HG03565 (cell line): ENCODE data around the gene PVALEF.

Experiments used
- ATAC-seq: cut with Tn5 transposase; IDR thresholded peaks from one replicate; pipeline ENCODE4 v1.9.1; 2021; ENCODE audit warnings: mild to moderate bottlenecking, moderate library complexity; ENCODE audit not compliant: unreplicated experiment

PVALEF gene

GRCh38 chr17:81194941-81195901 lies 29.9 kb downstream of the PVALEF start:
- no peak for ATAC-seq

GRCh38 chr17:81195941-81196495 lies 30.7 kb downstream of the PVALEF start:
- ATAC-seq = no peak

DNA sequence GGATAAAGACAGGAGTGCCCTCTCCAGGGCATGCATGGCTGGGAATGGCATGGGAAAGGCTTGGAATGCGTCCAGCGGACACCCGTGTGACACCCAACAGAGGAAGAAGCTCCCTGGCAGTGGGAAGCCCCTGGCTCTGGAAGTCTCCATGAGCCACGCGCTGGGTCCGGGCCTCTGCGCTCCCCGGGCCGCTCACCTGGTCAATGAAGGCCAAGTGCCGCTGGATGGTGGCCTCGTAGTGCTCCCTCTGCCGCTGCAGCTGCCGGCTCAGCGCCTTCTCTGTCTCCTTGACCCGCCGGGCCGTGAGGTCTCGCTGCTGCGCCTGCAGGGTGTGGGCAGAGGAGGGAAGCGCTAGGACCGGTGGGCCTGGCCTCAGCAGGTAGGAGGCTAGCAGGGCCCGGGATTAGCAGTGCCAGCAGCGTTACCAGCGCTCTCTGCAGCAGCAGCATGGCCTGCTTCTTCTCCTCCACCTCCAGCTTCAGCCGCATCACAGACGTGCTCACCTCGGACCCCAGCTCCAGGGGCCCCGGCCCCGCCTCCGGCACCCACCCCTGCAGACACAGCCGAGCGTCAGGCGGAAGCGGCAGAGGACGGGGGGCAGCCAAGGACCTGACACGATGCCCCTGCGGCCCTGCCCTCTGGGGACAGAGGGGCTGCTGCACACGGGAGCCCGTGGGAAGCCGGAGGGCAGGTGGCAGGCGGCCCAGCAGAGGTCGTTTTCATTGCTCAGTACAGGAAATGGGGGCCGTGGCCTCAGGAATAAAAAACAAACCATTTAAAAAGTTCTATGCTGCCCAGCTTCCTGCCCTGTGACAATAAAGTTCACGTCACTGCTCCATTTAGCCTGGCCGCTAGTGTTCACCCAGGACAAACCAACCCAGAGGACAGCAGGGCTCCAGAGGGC lies 31.4 kb downstream of the PVALEF start:
- ATAC-seq = no peak

DNA sequence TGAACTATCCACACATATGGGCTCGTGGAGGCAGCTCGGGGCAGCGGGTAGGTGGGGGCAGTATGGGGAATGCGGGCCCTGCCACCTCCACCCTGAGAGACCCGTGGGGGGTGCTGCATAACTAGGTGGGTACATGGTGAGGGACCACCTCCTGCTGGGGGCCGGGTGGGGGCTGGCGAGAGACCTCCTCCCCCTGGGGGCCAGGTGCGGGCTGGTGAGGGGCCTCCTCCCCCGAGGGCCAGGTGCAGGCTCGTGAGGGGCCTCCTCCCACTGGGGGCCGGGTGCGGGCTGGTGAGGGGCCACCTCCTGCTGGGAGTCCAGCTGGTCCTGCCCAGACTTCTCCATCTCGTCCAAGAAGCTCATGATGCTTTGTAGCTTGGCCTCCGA lies 32.1 kb downstream of the PVALEF start:
- ATAC-seq = no peak

DNA sequence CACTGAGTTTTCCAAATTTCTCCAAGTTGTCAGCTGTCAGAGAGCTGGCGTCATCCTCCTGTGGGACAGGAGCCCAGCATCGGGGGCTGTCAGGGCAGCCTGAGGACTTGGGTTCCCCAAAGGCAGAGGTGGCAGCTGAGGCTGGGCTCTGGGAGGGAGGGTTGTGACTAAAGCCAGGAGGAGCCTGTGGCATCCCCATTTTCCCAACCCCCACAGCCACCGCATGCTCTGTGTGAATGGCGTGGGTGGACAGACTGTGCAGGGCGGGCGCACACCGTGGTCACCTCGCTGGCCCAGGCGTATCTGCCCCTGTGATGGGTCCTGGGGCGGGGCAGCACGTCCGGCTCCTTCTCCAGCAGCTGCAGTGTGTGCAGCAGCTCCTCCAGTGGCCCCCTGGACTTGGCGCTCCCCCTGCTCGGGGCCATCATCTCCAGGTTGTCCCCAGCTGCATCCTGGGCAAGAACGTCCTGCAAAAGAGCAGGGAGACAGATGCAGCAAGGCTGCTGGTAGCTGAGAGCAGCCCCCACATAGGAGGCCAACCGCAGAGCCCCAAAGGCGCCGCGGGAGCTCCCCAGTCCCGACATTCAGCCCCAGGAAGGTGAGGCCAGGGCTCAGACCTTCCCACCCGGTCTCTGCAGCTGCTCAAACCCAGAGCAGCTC lies 32.7 kb downstream of the PVALEF start:
- ATAC-seq = no peak

GRCh38 chr17:81198826-81199481 lies 33.6 kb downstream of the PVALEF start:
- ATAC-seq = no peak

DNA sequence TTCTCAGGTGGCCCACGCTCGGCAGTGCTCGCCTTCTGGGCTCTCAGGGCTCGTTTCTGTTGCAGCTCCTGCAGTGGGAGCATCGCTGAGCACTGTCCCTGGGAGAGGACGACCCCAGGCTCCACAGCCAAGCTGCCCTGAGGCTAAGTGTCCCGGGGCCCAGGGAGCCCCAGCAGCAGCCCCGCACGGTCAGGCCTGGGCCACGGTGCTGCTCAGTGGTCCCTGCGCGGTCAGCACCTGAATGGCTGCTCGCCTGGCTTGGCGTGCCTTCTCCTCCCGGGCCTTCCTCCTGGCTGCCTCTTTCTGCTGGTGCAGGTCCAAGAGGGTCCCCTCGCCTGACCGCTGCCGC lies 34.1 kb downstream of the PVALEF start:
- ATAC-seq = no peak

DNA sequence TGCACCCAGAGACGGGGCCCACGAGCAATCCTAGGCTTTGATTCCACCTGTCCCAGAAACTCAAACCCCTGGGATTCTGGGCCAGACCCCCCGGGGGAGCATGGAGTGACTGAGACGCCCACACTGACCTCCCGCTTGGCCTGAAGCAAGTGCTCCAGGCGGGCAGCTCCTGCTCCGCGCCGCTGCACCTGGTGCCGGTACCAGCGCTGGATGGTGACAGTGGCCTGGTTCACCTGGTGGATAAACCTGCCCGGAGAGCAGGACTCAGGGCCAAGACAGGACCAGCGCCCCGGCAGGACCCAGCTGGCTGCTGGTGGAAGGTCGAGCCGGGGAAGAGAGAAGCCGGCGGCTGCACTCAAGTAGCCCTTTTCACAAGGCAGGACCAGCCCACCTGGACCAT lies 34.9 kb downstream of the PVALEF start:
- no peak for ATAC-seq

DNA sequence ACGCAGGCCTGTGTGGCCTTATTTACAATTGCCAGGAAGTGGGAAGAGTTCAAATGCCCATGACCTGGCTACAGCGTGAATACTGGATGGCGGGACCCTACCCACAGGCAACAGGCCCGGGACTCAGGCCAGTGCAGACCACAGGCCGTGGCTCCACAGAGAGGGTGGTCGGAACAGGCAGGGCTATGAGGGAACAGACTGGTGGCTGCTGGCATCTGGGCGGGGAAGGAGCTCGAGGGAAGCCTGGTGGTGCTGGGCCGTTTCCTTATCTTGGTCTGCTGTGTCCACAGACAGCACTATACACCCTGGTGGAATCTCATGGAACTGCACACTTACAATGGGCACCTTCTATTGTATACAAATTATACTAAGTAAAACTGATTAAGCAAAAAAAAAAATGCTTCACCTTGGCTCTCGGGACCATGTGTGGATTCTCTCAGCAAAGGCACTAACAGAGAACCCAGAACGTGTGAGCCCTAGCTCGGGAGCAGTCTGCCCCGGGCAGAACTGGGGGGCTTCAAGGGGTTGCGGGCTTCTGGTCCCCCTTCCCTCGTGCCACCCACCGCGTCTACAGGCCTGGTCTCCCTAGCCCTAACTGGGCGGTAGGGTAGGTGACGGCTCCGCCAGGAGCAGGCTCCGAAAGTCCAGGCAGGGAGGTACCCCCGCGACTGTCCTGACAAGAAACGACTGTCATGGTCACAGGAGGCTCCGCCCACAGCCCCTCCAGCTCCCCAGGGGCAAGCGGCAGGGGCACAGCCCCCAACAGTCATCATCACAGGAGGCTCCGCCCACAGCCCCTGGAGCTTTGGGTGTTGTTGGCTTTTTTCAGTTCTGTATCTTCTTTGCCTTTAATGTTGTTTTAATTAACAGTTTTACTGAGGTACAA lies 35.6 kb downstream of the PVALEF start:
- ATAC-seq = no peak

DNA sequence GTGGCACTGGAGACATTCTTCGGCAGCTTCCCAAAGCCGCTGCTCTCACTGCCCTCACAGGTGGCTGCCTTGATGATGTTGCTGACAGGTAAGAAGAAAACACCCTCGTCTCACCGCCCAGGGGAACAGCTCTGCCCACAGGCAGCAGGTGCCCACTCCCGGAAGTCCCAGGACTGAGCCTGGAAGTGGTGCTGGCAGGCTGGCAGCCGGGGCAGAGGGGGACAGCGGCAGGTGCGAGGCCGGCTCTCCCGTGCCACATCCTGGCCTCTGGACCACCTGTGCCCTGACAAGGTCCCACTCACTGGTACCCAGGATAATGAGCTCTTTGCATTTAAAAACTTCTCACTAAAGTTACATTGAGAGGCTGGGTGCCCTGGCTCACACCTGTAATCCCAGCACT lies 37.0 kb downstream of the PVALEF start:
- ATAC-seq = no peak

DNA sequence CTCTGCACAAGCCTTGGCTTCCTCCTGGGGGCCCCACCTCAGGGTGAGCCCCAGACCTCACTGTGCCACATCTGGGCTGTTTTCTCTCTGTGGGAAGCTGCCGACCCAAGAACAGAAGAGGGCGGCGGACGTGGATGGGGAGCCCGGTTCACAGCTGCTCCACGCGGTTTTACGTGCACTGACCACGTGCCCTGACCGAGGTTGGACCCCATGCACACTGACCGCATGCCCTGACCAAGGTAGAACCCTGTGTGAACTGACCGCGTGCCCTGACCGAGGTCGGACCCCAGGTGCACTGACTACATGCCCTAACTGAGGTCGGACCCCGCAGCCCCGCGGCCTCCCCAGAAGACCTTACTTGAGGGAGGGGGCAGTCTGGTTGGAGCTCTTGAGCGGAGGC lies 37.8 kb downstream of the PVALEF start:
- ATAC-seq = no peak

DNA sequence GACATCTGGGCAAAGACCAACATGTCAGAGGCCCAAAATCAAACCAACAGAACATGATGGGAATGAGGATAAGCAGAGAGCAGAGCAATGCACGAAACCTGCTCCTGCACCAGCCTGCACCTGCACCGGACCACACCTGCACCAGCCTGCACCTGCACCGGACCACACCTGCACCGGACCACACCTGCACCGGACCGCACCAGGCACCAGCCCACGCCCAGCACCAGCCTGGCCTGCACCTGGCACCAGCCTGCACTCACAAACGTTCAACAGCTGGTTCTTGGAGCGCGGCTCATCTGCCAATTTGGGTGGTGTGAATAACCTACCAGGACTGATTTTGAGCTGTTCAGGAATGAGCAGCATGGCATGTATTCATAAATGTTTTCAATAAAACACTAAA lies 39.3 kb downstream of the PVALEF start:
- no peak for ATAC-seq

DNA sequence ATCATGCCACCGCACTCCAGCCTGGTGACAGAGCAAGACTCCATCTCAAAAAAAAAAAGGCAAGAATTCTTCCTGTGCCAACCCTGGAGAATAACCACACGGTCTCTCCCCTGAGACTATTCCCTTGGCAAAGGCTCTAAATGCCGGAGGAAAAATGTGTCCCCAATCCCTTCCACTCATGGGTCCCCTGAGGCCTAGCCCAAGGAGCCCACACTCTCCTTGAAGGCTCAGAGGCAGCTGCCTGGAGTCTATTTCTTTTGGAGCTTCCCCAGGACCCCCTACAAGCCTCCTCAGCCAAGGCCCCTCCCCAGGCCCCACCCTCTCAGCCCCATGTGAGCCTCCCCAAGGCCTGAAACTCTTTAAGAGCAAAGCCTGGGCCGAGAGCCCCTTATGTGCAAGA lies 40.9 kb downstream of the PVALEF start:
- no peak for ATAC-seq

DNA sequence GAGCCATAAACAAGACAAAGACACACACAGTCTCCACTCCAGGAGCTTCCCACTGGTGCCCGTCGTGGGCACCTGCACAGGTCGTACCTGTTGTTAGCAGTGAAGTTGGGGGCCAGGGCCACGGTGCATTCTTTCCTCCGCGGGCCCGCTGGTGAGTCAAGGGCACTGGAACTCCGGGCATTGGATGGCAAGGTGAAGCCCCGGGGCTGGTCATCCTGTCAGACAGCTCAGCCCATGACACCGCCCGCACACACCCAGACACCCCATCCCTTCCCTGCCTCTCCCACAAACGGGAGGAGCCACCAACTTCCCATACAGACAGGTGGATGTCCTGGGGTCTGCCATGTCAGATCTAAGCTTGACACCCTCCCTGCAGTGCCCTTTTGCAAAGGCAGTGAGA lies 41.4 kb downstream of the PVALEF start:
- no peak for ATAC-seq

- no peak for ATAC-seq
Measured at GRCh38 chr17:81207610-81208581, 42.6 kb downstream of the PVALEF start.

DNA sequence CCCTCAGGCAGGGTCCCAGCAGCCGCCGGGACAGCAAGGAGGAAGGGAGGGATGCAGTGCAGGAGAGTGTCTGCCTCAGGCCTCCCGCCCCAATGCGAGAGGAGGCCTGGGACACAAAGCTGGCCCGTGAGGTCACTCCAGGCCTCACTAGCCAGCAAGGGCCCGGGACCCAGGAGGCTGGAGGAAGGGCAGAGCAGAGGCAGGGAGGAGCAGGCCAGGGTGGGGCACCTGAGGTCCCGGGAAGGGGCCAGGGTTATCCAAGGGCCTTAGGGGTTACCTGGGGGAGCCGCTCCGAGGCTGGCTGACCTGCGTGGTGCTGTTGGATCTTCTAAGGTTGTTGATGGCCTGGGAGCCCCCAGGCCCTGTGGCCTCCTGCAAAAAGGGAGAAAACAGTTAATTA lies 43.3 kb downstream of the PVALEF start:
- ATAC-seq = no peak

DNA sequence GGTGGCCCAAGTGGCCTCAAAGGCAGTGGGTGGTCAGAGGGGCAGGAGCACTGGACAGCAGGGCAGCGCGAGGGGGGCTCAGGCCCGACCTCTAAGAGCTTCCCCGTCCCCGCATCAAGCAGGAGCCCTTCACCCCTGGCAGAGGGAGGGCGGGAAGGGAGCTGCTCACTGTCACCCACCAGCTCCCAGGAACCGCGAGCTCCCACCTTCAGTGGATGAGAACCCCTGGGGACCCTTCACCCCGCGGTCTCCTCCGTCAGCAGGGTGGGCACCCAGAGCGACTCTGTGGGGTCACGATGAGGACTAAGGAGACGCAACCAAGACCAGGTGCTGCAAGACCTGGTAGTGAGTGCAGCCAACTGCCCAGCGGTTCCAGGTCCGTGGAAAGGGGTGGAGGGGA lies 43.8 kb downstream of the PVALEF start:
- ATAC-seq = no peak

DNA sequence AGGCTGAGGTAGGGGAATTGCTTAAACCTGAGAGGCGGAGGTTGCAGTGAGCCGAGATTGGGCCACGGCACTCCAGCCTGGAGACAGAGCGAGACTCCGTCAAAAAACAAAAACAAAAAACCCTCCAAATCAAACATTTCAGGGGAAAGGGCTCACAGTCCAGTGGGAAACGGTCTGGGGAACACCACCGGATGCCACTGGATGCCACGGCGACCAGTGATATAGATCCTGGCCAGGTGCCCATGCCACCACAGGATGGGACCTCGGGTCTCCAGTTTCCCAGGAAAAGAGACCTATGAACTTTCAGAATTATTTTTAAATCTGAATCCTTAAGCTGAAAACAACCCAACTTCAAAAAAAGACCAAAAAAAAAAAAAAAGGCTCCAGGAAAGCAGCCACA lies 45.2 kb downstream of the PVALEF start:
- no peak for ATAC-seq
